Measurements from ENCODE around the gene SYNGAP1. TPM values are rescaled to one million over a fixed set of nuclear protein-coding genes. Genes with fewer than 3 reads are reported as not detected.

Gene SYNGAP1
- total RNA-seq, 4 donors from 2014 or later: 4.9 to 37.2 (median 11.1) TPM

- DNase-seq: peak; percentile 99
- peak; percentile 75 for TF ChIP-seq POLR2A (IDR thresholded peaks at IDR 0.05)
- TF ChIP-seq CTCF (IDR thresholded peaks at IDR 0.05): peak in 2 of 5 experiments; percentile 20 to 42
- TF ChIP-seq EP300 (IDR thresholded peaks at IDR 0.05; ENCODE audit: low read depth): no peak
- TF ChIP-seq POLR2AphosphoS5 (IDR thresholded peaks at IDR 0.05): peak; percentile 84 to 90 (median 87)
- Histone ChIP-seq H3K27ac (peak within 1 kb of the TSS; percentile 91 to 96 (median 94)), H3K36me3 (peaks cover 0 to 24% (median 7%) of the 10 kb centered on the region in 4 donors), H3K9me3 (no peaks in the 10 kb centered on the region), H3K27me3 (no peaks in the 10 kb centered on the region), H3K4me1 (peaks cover 19 to 50% (median 34%) of the 10 kb centered on the region in 4 donors), H3K4me3 (peak within 1 kb of the TSS; percentile 60 to 75 (median 72))
- in situ Hi-C loops (cut with MboI; ENCODE audit: low pct_ligation_motif_present in 1 of 4, low pct_unique_long_range_greater_than_20kb in 1 of 4, low sequenced_read_pairs in 3 of 4) (loop anchor here in 1 of 4 donors (25.0 kb wide), 1 partner anchor 456 kb away; the partner anchor contains the start of genes BRD2 and HLA-DMA), intact Hi-C loops (cut with DNase I; ENCODE audit: low total_unique reads) (loop anchor here (5.0 to 10.0 kb wide), 2 partner anchors 103 to 1629 kb away; partner anchors contain the start of genes TAPBP and ZBTB22)
- WGBS, 2 donors (ENCODE audit: low coverage in 1 of 2): 0 to 1% methylated on average over 1 to 35 of the region's 51 CpGs
These were observed 1.8 kb upstream of the SYNGAP1 start, which contains the start of gene CUTA for GRCh38 chr6:33417903-33418689. TSS of gene CUTA (minus strand) at chr6:33418107. CDS start at chr6:33418000, 107 bp downstream.

GRCh38 chr6:33418690-33419291, 1.1 kb upstream of the SYNGAP1 start:
- DNase-seq: no peak
- H3K4me3 ChIP-seq: peak overlapping the region; percentile 4 to 71 (median 48)
- H3K27me3 ChIP-seq: no peaks in the 10 kb centered on the region
- 28 to 41% methylated on average over 5 to 8 of the region's 8 CpGs for WGBS, 2 donors (ENCODE audit: low coverage in 1 of 2)
- intact Hi-C loops (cut with DNase I; ENCODE audit: low total_unique reads) (loop anchor here (5.0 to 10.0 kb wide), 2 partner anchors 104 to 1629 kb away; partner anchors contain the start of genes TAPBP and ZBTB22), in situ Hi-C loops (cut with MboI; ENCODE audit: low pct_ligation_motif_present in 1 of 4, low pct_unique_long_range_greater_than_20kb in 1 of 4, low sequenced_read_pairs in 3 of 4) (loop anchor here in 1 of 4 donors (25.0 kb wide), 1 partner anchor 456 kb away; the partner anchor contains the start of genes BRD2 and HLA-DMA)
- H3K27ac ChIP-seq: peak overlapping the region; percentile 91 to 96 (median 94)
- H3K9me3 ChIP-seq: no peaks in the 10 kb centered on the region
- H3K4me1 ChIP-seq: peaks cover 19 to 47% (median 34%) of the 10 kb centered on the region in 4 donors
- no peak for TF ChIP-seq POLR2AphosphoS5 (IDR thresholded peaks at IDR 0.05)
- TF ChIP-seq EP300 (IDR thresholded peaks at IDR 0.05; ENCODE audit: low read depth): no peak
- TF ChIP-seq POLR2A (IDR thresholded peaks at IDR 0.05): no peak
- no peak for TF ChIP-seq CTCF (IDR thresholded peaks at IDR 0.05)
- peaks cover 0 to 21% (median 4%) of the 10 kb centered on the region in 4 donors for H3K36me3 ChIP-seq

- peaks cover 27 to 56% (median 43%) of the 10 kb centered on the region in 4 donors for H3K4me1 ChIP-seq
- TF ChIP-seq CTCF (IDR thresholded peaks at IDR 0.05) (no peak), POLR2A (IDR thresholded peaks at IDR 0.05) (no peak), POLR2AphosphoS5 (IDR thresholded peaks at IDR 0.05) (no peak), EP300 (IDR thresholded peaks at IDR 0.05; ENCODE audit: low read depth) (no peak)
- peak overlapping the region in 3 of 4 donors; percentile 5 to 46 (median 13) for H3K4me3 ChIP-seq
- in situ Hi-C loops (cut with MboI; ENCODE audit: low pct_ligation_motif_present in 1 of 4, low pct_unique_long_range_greater_than_20kb in 1 of 4, low sequenced_read_pairs in 3 of 4): loop anchor here in 1 of 4 donors (25.0 kb wide), 1 partner anchor 458 kb away; the partner anchor contains the start of genes BRD2 and HLA-DMA
- intact Hi-C loops (cut with DNase I; ENCODE audit: low total_unique reads): no loop called here
- no peaks in the 10 kb centered on the region for H3K27me3 ChIP-seq
- H3K9me3 ChIP-seq: no peaks in the 10 kb centered on the region
- H3K36me3 ChIP-seq: peaks cover 0 to 3% (median 0%) of the 10 kb centered on the region in 4 donors
- no peak for DNase-seq
- H3K27ac ChIP-seq: peak overlapping the region; percentile 91 to 96 (median 94)
- 69 to 73% methylated on average over 2 to 6 of the region's 6 CpGs for WGBS, 2 donors (ENCODE audit: low coverage in 1 of 2)
These were observed 852 bp downstream of the SYNGAP1 start for GRCh38 chr6:33420491-33421343.
